Activated CD4-positive, alpha-beta T cell treated with anti-CD3 and anti-CD28 coated beads, Interleukin-2, Interleukin-6, amounts not matched to agents 100 ng/mL and 50 ng/mL, durations not matched to agents 16 hours and 8 hours (primary cell): ENCODE measurements around the gene TMEM50A.
"Not testable (repeated sequence)": the region's sequence is repeated elsewhere in the genome, so short reads cannot be mapped to it uniquely, and the experiment has no call there.

ENCODE experiments used
- DNase-seq: peaks from one replicate; pipeline ENCODE4 v3.0.0-alpha.2; 2020

TMEM50A gene

GRCh38 chr1:25389721-25390120, 51.6 kb downstream of the TMEM50A start:
- DNase-seq, result not testable (repeated sequence)

- DNase-seq, result no peak
These were observed 54.7 kb downstream of the TMEM50A start for GRCh38 chr1:25392841-25393240.

GRCh38 chr1:25397549-25397948, 59.4 kb downstream of the TMEM50A start:
- not testable (repeated sequence) for DNase-seq

- DNase-seq, result not testable (repeated sequence)
These were observed 59.9 kb downstream of the TMEM50A start for GRCh38 chr1:25398079-25398478.

- peak; percentile 4 for DNase-seq
These were observed 65.0 kb downstream of the TMEM50A start for GRCh38 chr1:25402947-25403803.

- DNase-seq, result not testable (repeated sequence)
These were observed 67.7 kb downstream of the TMEM50A start for GRCh38 chr1:25405731-25406305.

- not testable (repeated sequence) for DNase-seq
These were observed 71.7 kb downstream of the TMEM50A start for GRCh38 chr1:25409641-25410427.
